ENCODE measurements around the gene RBM18.

The RBM18 gene

DNA sequence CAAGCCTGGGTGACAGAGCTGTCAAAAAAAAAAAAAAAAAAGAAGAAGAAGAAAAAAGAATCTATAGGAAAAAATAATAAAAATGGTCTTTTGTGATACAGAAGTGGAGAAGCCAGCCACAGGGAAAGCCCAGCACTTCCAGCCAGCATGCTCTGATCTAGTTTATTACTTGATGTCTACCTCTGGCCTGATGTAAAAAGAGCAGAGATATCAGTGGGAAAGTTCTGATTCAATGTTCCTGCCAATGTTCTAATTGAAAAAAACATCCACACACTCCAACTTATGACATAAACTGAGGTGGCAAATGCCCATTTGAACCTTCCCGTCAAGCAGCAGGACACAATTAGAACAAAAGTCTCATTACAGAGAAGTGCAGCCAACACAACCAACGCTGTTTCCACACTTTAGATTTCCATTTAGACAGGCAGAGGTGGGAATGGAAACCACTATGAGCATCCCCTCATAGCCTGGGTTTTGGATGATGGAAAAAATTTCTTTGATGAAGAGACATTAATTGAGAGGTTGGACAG, 5.7 kb downstream of the RBM18 start:
- no peak for DNase-seq (ENCODE audit: low read depth)

DNA sequence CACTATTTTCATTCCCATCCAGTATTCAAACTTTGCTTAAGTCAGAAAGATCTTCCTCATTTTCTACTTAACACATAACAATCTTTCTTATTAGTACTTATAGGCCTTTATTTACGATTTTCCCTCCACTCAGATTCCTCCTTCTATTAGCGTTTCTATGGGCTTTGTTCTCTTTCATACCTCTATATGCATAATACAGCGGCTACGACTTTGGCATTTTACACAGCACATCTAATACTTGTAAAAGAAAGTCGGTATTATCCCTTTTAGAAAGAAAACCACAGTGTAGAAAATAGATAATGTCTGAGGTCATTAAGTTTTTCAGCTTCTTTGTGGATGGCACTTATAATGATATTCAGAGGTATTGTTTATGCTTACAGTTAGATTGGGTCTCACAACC, 8.4 kb downstream of the RBM18 start:
- no peak for DNase-seq (ENCODE audit: low read depth)

DNA sequence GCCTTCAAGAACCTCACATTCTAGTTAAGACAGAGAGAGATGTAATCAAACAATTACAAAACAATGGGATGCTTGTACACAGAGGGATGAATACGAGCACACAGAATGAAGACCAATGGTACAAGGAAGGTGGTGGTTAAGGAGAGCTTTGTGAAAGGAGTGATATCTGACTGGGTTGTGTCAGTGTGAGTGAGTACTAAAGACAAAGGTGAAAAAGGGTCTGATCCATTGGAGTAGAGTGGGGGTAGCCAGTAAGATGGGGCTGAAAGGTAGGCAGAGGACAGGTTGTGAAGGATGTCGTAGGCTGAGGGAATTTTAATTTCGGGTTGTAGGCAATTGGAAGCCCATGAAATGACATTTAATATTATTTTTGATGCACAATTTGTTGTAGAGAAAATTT, 9.9 kb downstream of the RBM18 start:
- no peak for DNase-seq (ENCODE audit: low read depth)

DNA sequence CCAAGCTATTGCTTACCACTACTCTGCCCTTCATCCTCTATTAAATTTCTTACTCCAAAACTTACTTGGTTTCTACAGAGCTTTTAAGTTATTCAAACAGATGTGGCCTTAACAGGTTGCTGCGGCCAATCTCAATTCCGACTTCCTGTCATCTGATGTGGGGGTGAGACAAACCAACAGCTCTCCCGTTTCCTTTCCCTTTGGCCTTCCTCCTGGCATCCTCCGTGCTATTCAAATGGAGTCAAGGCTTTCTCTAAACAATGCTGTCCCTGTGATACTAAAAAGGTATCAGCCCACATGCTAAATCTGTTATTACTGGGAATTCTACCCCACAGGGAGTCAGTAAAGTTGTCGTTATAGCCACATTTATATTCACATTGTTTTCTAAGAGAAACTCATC, 11.8 kb downstream of the RBM18 start:
- no peak for DNase-seq (ENCODE audit: low read depth)

DNA sequence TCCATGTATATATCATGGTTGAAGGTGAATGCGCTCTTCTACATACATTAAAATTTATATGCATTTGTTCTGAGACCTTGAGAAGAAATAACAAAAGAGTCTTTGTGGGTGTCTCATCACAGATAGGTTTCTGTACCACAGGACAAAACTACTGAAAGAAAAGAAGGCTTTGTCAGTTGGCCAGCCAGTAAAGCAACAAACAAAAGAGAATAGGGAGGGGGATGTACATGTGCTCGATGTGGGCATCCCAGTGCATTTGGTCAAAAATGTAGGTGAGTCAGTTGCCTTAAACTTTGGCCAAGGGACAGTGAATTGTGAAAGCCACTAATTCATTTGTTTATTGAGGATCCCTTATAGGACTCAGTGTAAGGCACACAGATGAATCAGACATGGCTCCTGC, 13.3 kb downstream of the RBM18 start:
- DNase-seq (ENCODE audit: low read depth): no peak

DNA sequence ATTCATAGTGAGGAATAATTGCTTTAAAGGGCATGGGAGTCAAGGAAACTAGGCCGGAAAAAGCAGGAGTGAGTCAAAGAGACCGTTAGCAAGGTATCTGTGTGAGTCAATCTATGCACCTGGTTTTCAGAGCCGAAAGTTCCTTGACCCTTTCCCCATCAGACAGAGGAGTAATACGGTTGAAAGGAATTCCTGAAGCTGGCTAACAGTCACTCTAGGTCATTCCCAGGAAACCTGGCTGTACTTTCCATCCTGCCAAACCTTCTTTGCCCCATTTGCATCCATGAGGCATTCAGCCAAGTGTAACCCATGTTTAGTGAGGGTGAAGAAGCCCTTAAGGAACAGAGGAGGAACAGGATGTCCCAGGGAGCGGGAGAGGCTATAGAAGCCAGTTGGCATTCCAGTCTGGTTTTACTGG, 16.2 kb downstream of the RBM18 start:
- no peak for DNase-seq (ENCODE audit: low read depth)

DNA sequence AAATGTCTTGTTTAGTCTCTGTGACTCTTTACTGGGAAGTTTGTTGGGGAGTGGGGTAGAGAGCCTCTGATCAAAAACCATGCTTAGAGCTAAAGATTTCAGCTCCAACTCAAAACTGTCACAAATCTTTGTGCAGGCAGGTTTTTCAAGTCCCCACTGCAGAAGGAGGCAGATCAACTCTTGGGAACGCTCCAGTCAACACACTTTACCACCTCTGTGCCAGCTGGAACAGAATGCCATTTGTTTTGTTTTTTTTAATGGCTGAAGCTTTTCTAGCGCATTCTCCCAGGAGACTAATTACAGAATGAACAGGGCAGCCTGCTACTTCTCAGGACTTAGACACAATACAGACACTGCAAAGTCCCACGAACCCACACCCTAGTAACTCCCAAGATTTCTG, 18.0 kb downstream of the RBM18 start:
- no peak for DNase-seq (ENCODE audit: low read depth)

DNA sequence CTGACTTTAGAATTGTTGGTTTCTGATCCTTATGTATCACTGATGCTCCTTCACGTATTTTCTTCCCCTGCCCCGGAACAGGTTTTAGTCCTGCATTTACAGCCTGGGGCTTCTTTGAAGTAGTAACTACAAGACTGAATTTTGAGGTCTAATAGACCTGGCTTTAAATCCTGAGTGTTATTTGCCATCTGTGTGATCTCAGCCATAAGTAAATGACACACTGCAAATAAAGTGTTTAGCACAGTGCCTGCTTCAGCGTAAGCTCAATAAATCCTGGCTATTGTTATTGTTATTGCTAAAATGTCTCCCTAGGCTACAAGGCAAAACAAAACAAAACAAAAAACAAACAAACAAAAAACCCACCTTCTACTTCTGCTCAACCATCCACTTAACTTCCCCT, 20.3 kb downstream of the RBM18 start:
- DNase-seq (ENCODE audit: low read depth): no peak

DNA sequence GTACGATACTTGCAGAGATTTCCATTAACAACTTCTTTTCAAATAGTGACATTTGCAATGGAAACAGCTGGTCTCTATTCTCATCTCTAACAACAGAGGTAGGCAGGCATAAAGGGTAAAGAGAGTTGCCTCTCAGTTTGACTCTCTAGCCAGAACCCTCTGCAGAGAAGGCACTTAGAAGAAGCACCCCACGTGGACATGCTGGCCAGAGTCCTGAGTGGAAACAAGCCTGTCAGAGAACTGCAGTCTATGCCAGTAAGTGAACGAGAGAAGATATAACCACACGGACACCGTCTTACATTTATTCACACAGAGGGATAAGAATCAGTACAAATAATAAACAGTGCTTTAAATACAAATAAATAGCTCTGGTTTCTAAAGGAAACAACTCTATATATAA, 24.9 kb downstream of the RBM18 start:
- no peak for DNase-seq (ENCODE audit: low read depth)

DNA sequence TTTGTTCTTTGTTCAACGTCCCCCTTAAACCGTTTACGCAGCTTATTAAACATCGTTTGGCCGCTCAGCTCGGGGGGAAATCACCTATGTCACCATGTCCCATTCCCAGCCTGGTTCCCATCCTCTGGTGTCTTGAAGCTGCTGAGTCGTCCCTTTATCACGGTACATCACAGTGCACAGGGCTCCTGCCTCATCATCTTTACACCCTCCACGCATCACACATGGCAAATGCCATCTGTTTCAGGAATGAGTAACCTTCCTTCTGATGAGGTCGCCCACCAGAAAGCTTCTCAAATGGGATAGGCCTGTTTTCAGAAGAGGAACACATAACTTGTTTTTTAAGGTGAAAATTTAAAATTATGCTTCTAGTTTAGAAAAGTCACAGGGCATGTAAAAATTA, 28.0 kb downstream of the RBM18 start:
- DNase-seq (ENCODE audit: low read depth): no peak

DNA sequence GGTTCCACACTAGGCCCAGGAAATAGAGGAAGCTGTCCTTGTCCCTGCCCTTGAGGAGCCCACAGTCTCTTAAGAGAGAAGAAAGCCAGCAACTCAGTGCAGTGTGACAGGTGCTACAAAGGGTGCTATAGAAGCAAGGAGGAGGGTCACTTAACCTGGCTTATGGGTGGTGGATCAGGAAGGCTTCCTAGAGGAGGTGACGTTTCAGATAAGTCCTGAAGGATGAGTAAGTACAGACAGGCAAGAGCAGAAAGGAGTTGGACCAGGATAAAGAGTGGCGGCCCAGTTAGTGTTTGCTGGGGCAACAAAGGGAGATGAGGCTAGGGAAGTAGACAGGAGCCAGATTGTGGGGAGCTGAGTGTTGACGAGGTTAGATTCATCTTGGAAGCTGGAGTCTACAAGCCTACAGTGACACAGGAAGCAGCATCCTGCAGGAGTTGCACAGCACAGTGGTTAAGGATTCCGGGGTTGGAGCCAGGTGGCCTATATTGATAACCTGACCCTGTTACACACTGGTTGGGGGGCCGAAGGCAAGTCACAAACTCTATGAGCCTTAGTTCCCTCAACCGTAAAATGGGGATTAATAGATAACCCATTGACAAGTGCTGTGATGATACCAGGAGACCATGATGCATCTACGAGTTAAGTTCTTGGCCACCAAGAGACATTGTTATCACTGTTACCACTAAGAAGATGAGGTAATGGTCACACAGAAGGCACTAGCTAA, 30.5 kb downstream of the RBM18 start:
- DNase-seq (ENCODE audit: low read depth): no peak

DNA sequence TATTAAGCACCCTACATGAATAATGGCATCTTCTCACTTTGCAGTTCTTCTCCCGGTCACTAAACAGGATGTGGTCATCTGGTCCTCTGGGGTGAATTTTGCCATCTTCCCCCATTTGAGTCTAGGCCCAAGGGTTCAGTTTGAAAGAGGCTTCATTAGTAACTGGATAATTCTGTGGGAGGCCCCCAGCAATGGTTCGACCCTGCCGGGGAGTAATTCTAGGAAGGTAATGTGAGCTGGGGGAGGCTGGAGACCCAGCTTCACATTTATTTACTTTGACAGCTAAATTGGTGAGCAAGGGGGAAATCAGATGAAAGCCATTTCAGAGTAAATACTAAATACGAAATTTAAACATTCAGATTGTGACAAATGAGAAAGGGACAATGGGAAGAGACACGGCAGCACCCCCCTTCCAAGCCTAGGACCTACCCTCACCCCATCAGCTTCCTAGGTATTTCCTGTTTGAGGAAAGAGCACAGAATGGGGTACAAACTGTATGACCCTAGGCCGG, 31.8 kb downstream of the RBM18 start:
- DNase-seq (ENCODE audit: low read depth): no peak

DNA sequence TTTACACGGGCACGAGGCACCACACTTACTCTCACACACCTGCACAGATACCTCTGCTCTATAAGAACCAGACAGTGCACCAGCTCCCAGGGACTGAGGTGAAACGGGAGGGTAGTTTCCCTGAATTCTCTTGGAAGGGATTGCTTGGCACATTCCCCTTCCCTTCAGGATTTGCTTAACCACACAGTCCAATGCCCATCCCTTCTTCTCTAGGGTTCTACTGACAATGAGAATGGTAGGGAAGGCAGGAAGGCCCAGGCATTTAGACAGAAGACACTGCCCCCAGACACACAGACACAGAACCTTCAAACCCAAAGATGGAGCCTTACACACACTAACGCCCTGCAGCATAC, 35.2 kb downstream of the RBM18 start:
- no peak for DNase-seq (ENCODE audit: low read depth)

DNA sequence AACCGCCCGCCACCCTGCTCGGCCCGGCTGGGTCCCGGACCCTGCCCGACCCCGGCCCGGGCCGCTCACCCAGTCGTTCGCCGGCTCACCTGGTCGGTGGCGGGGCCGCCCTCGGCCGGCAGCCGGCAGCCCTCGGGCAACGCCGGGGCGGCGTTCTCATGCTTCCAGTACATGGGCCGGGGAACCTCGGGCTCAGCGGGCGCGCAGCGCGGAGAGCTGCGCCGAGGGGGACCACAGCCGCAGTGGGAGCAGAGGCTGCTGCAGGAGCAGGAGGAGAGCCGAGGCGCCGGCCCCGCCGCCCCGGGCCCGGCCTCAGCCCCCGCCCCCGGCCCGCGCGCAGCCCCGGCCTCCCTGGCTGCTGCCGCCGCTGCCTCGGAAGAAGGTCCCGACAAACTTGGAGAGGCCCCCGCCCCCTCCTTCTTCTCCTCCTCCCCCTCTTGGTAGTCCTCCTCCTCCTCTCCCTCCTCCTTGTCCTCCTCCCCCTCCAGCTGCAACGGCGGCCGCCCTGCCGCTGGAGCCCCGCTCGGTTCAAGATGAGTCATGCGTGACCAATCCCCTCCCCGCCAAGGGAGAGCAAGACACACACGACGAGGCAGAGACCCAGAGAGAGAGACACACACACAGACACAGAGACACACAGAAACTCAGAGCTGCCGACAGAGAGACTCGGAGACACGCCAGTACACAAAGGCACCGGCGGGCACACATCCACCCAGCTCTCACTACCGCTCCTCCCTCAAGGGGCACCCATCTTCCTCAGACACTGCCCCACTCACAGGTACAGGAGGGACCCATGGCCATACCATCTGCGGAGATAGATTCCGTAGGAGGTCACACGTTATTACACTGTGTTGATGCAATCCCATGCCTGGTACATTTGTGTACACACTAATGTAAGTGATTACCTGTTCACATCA, 35.8 kb downstream of the RBM18 start, which contains the start of gene LHX6:
Gene LHX6 (minus strand): TSS at position 390 of the 917 bp plus-strand sequence. CDS start 217 bp downstream, at position 173.
- no peak for DNase-seq (ENCODE audit: low read depth)

DNA sequence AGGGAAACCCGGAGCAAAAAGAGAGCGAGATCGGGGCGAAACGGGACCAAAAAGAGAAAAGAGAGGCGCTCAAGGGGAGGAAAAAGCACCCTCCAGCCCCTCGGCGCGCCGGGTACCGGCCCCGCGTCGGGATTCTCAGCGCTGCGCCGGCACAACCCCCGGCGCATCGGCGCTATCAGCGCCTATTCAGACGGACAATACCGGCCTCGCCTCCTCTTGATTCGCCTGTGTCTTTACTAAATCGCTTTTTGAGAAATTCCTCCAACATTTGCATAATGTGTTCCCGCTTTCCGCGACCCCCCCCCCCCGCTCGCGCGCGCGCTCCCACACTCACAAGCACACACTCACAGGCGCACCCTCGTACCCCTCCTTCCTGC, 36.5 kb downstream of the RBM18 start:
- DNase-seq (ENCODE audit: low read depth): no peak

DNA sequence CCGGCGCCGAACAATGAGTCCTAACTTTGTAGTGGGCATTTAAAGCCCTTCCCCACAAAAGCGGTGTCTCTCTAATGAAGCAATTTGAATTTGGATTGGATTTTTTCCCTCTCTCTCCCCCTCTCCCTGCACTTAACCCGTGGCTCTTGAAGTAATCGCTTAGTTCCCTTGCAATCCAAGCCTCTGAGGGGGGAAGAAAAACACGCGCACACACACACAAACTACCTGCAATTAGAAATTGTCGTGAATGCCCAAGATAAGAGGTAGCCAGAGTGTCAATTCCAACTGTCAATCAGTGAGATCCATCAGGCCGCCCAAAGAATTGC, 37.1 kb downstream of the RBM18 start:
- DNase-seq (ENCODE audit: low read depth): no peak

DNA sequence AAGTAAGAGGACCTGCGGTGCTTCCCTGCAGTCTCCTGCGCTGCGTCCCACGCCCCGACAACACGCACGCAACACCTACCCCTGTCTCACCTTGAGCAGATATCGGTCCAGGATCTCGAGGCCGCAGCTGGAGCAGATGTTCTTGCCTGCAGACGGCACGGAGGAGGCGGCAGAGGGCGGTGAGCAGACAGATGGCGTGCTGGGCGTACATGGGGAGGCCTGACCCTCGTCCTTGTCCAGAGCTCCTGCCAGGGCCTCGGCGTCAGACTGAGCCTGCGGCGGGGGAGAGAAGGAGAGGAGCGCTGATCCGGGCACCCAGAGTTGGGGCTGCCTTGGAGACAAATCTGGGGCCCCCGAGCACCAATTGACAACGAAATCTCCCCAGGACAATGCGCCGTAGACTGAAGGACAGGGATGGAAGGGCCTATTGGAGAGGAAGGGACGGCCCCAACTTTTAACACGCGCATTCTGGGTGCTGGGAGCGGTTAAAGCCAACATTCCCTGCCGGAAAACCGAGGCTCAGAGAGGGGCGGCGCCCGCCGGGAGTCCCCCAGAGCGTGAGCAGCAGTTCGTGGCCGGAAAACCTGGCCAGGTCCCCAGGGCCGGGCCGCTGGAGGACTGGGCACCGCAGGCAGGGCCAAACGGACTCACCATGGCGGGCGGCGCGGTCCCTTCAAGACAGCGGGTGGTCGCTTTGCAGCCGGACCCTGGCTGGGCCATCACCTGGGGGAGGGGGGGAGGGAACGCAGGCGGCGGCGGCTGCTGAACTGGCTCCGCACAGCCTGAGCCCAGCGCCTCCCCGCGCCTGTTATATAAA, 37.7 kb downstream of the RBM18 start:
- no peak for DNase-seq (ENCODE audit: low read depth)

DNA sequence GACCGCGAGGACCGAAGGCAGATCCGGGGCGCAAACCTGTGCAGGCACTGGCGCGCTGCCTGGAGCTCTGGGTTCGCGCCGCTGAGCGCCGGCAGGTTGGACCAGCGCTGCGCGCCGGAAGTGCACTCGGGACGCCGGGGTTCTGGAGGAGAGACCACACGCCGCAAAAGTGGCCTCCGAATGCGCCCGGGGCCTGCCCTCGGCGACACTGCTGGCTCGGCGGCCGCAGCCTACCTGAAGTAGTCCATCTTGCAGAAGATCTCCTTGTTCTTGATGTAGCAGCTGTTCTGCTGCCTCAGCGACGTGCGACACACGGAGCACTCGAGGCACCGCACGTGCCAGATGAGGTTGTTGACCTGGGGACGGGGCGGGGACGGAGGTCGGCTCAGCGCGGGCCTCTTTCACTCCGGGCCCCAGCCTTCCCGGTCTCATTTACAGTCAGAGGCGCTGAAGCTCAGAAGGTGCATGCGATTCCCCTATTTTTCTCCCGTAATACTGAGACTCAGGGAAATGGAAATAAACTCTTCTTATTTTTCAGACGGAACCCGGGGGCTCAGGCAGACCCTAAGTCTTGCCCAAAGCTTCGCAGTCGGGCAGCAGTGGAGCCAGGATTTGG, 38.4 kb downstream of the RBM18 start:
- no peak for DNase-seq (ENCODE audit: low read depth)

DNA sequence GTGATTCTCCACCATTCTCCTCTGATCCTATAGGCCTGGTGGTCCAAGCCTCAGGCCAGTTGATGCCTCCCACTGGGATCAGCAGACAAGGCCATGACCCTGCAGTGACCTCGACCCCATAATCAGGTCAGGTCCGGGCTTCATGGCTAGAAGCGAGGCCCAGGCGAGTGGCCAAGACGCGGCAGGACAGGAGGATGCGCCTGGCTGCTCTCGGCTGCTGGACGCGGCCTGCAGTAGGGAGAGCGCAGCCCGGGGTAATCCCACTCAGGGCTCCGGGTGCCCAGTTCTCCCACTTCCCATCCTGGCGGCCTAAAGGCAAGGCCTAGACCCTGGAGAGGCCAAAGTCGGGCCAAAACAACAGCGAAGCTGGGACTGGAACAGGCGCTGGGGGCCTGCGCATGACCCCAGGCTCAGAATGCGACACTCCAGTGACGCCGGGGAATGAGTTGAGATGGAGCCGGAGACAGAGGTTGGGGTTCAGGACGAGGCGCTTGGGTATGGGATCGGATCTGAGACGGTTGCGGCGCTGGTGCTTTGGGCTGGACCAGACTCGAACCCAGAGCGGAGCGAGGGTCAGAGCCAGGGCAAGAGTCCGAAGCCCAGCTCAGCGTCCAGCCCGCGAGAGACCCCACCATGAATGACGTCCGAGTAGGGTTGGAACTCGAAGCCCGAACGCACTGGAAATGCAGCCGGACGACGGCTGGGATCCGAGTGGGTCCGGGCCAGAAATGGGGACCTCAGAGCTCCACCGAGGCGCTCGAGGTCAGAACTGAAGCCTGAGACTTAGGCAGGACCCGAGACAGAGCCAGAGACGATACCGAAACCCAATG, 39.1 kb downstream of the RBM18 start:
- no peak for DNase-seq (ENCODE audit: low read depth)

DNA sequence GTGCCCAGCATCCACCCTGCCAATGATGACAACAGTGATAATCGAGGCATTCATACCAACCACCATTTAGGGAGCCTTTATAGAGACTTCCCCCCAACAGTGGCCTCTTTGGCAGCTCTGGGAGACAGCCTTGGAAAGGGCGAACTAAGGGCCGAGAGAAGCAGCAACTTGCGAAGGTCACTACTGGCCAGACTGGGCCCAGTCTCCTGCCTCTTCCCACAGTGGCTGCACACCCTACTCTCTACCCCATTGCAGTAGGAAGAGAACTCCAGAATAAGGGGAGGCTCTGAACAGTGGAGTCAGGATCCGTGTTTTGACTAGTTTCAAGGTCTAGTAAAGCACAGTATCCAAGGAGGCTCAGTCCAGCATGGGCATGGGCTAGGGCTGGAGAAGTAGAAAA, 41.2 kb downstream of the RBM18 start:
- DNase-seq (ENCODE audit: low read depth): no peak

DNA sequence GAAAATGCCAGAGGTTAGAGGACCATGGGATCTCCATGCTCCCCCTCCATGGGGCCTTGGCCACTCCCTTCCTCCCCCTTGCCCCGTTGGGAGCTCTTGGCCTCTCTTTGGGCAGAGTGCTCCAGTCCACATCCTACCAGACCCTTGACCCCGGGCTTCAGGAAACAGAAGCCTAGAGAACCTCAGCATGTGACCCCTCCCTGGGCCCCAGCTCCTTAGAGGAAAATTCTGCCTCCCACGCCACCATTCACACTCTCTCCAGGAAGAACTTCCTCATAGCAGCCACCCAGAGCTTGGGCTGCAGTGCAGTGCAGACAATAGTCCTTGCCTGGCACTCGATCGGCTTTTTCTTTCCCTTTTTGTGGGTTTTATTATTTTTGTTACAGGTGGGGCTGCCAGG, 41.8 kb downstream of the RBM18 start:
- no peak for DNase-seq (ENCODE audit: low read depth)

Measured in stimulated activated CD8-positive, alpha-beta memory T cell treated with anti-CD3 and anti-CD28 coated beads, Interleukin-15, amount 100 ng/mL, for 24 hours (primary cell).